Ascending aorta (tissue), 2 donors: ENCODE measurements around the gene ZDHHC7. TPM values are rescaled to one million over a fixed set of nuclear protein-coding genes. Genes with fewer than 3 reads are reported as not detected.
A peak's percentile ranks its signal among the peaks of the same experiment; 100 is the strongest.
"Not testable (repeated sequence)": the region's sequence is repeated elsewhere in the genome, so short reads cannot be mapped to it uniquely, and the experiment has no call there.

Source experiments
- DNase-seq, 2 donors: peaks; one replicate each; pipeline ENCODE4 v3.0.0-alpha.2; 2019; ENCODE audit warnings: low spot score in 2 of 2
- H3K27ac ChIP-seq, 2 donors: fragments of 200-600 bp; sonication (generic); one replicate each; pipeline ENCODE4 v1.5.1; 2016 to 2017; ENCODE audit warnings: mild to moderate bottlenecking in 1 of 2
- H3K27me3 ChIP-seq: fragments of 200-600 bp; sonication (generic); one replicate; pipeline ENCODE4 v1.5.1; 2017
- H3K36me3 ChIP-seq, 2 donors: fragments of 200-600 bp; sonication (generic); one replicate each; pipeline ENCODE4 v1.5.1; 2016
- H3K4me1 ChIP-seq, 2 donors: fragments of 200-600 bp; sonication (generic); one replicate each; pipeline ENCODE4 v1.5.1; 2016 to 2017; ENCODE audit warnings: mild to moderate bottlenecking in 1 of 2
- H3K4me3 ChIP-seq, 2 donors: fragments of 200-600 bp; sonication (generic); one replicate each; pipeline ENCODE4 v1.5.1; 2016 to 2017; ENCODE audit warnings: mild to moderate bottlenecking in 1 of 2
- H3K9me3 ChIP-seq, 2 donors: fragments of 200-600 bp; sonication (generic); one replicate each; pipeline ENCODE4 v1.5.1; 2016
- CTCF ChIP-seq, 3 experiments: fragments of 200-600 bp in 2 of 3; fragments of 450-650 bp in 1 of 3; sonication (generic) in 2 of 3; IDR thresholded peaks; one replicate each; pipeline ENCODE4 v1.5.1; 2016 to 2019; ENCODE audit warnings: antibody characterized with exemption in 3 of 3, mild to moderate bottlenecking in 1 of 3, moderate library complexity in 1 of 3
- intact Hi-C: fragments of 100-400 bp; cut with DNase I; formaldehyde crosslinking; loops from one replicate; pipeline ENCODE4 v1.15.1; 2023
- total RNA-seq: library from RNA; depleted of rRNA; stranded (reverse); fragments of >200 nt; gene quantifications from one replicate; pipeline ENCODE4 v1.1.0, GENCODE V29; 2016

The ZDHHC7 gene
- total RNA-seq, 1 donor from 2014 or later = 70.7 TPM

DNA sequence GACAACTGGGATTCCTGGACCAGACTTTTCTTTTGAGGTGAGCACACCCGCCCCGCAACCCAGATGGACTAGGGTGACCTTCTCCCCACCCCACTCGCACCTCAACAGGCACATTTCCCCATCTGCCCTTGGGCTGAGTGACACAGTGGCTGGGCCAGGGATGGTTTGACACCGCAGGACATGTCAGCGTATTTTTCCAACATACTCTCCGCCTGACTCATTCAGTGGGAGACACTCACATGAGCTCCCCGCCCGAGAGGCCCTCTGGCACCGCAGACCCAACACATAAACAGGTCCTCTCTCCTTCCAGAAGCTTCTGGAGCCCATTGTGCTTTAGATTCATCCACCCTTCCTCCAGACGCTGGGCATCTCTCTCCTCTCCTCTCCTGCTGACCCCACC is 69.4 kb downstream of the ZDHHC7 start:
- Histone ChIP-seq H3K36me3 (no peaks in the 10 kb centered on the region), H3K9me3 (no peaks in the 10 kb centered on the region), H3K27ac (no peak overlapping the region), H3K4me3 (no peak overlapping the region), H3K27me3 (no peaks in the 10 kb centered on the region), H3K4me1 (no peaks in the 10 kb centered on the region)
- no peak for DNase-seq
- no peak for TF ChIP-seq CTCF (IDR thresholded peaks at IDR 0.05)
- intact Hi-C loops = no loop called here

- no peaks in the 10 kb centered on the region for H3K9me3 ChIP-seq
- DNase-seq = no peak
- no peak overlapping the region for H3K4me3 ChIP-seq
- H3K27ac ChIP-seq = no peak overlapping the region
- H3K4me1 ChIP-seq = no peaks in the 10 kb centered on the region
- H3K36me3 ChIP-seq = no peaks in the 10 kb centered on the region
- H3K27me3 ChIP-seq = no peaks in the 10 kb centered on the region
- intact Hi-C loops = no loop called here
- TF ChIP-seq CTCF (IDR thresholded peaks at IDR 0.05) = no peak
These were observed 70.4 kb downstream of the ZDHHC7 start for GRCh38 chr16:84940670-84941551.

DNA sequence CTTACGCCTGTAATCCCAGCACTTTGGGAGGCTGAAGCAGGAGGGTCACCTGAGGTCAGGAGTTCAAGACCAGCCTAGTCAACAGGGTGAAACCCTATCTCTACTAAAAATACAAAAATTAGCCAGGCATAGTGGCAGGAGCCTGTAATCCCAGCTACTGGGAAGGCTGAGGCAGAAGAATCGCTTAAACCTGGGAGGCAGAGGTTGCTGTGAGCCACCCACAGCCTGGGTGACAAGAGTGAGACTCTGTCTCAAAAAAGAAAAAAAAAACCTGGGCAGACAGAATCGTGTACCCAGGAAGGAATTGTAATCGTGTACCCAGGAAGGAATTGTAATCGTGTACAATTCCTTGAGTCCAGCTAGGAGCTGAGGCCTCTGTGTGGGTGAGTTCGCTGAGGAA is 72.7 kb downstream of the ZDHHC7 start:
- H3K36me3 ChIP-seq, H3K9me3 ChIP-seq, H3K4me3 ChIP-seq, intact Hi-C loops, H3K27me3 ChIP-seq, H3K27ac ChIP-seq, DNase-seq: not testable (repeated sequence)
- peaks cover 5 to 11% of the 10 kb centered on the region in 2 donors for H3K4me1 ChIP-seq

GRCh38 chr16:84937196-84938005 is 73.9 kb downstream of the ZDHHC7 start:
- intact Hi-C loops = no loop called here
- Histone ChIP-seq H3K27ac (no peak overlapping the region), H3K36me3 (no peaks in the 10 kb centered on the region), H3K9me3 (no peaks in the 10 kb centered on the region), H3K4me3 (no peak overlapping the region), H3K27me3 (no peaks in the 10 kb centered on the region), H3K4me1 (peaks cover 5 to 15% of the 10 kb centered on the region in 2 donors)
- no peak for TF ChIP-seq CTCF (IDR thresholded peaks at IDR 0.05)
- DNase-seq = no peak

GRCh38 chr16:84933774-84934631 is 77.3 kb downstream of the ZDHHC7 start:
- H3K9me3 ChIP-seq = no peaks in the 10 kb centered on the region
- peaks cover 11 to 21% of the 10 kb centered on the region in 2 donors for H3K4me1 ChIP-seq
- intact Hi-C loops = loop anchor here (5.0 kb wide), 1 partner anchor 97 kb away; no protein-coding TSS in a partner anchor
- TF ChIP-seq CTCF (IDR thresholded peaks at IDR 0.05) = no peak
- H3K4me3 ChIP-seq = peak overlapping the region in 1 of 2 donors; percentile 24
- no peaks in the 10 kb centered on the region for H3K27me3 ChIP-seq
- peak; percentile 64 to 91 for DNase-seq
- H3K36me3 ChIP-seq = no peaks in the 10 kb centered on the region
- H3K27ac ChIP-seq = peak overlapping the region; percentile 82 to 91
